Kidney (tissue), 14 donors: ENCODE data around the gene MDH1. TPM values are rescaled to one million over a fixed set of nuclear protein-coding genes. Genes with fewer than 3 reads are reported as not detected.

ENCODE experiments used
- DNase-seq, 5 donors: peaks; one replicate each; pipeline ENCODE4 v3.0.0-alpha.2; 2013 to 2020
- FAIRE-seq: peaks from 2 replicates; lab custom pipeline; 2012; peaks lifted over from hg19 to GRCh38; lab: Jason Lieb, UNC
- H3K27ac ChIP-seq, 2 donors: one replicate each; pipeline ENCODE4 v1.7.0; 2013; ENCODE audit warnings: low read depth in 2 of 2, low read length in 2 of 2, inconsistent platforms in 1 of 2
- H3K27me3 ChIP-seq: one replicate; pipeline ENCODE4 v1.7.1; 2013; ENCODE audit warnings: low read length, inconsistent platforms; ENCODE audit not compliant: control insufficient read depth, insufficient read depth
- H3K36me3 ChIP-seq, 3 donors: one replicate each; pipeline versions ENCODE4 v1.7.0 to v1.7.1; 2013; ENCODE audit warnings: low read length in 3 of 3, control low read depth in 1 of 3, inconsistent platforms in 1 of 3; ENCODE audit not compliant: insufficient read depth in 3 of 3, control insufficient read depth in 2 of 3
- H3K4me1 ChIP-seq, 3 donors: one replicate each; pipeline versions ENCODE4 v1.7.0 to v1.7.1; 2013; ENCODE audit warnings: low read length in 3 of 3, inconsistent platforms in 1 of 3, low read depth in 1 of 3; ENCODE audit not compliant: control insufficient read depth in 2 of 3, insufficient read depth in 2 of 3
- H3K4me3 ChIP-seq, 3 donors: one replicate each; pipeline versions ENCODE4 v1.7.0 to v1.8.1; 2013; ENCODE audit warnings: low read length in 3 of 3, control low read depth in 1 of 3, inconsistent platforms in 1 of 3
- H3K9ac ChIP-seq, 3 donors: one replicate each; pipeline versions ENCODE4 v1.7.0 to v1.7.1; 2013; ENCODE audit warnings: low read length in 3 of 3, control low read depth in 1 of 3, inconsistent platforms in 1 of 3
- H3K9me3 ChIP-seq, 3 donors: one replicate each; pipeline versions ENCODE4 v1.7.0 to v1.7.1; 2013; ENCODE audit warnings: low read length in 3 of 3, control low read depth in 1 of 3, inconsistent platforms in 1 of 3; ENCODE audit not compliant: control insufficient read depth in 2 of 3, insufficient read depth in 1 of 3
- intact Hi-C: fragments of 100-400 bp; cut with DNase I; formaldehyde crosslinking; loops from one replicate; pipeline ENCODE4 v1.11.1; 2022
- polyA plus RNA-seq: library from polyadenylated mRNA; stranded (reverse); fragments of 350-450 nt; fragmentation: Illumina TruSeq; extraction: RNeasy Lipid Tissue Mini Kit (QIAGEN cat#74804); gene quantifications from one replicate; pipeline ENCODE4 v1.2.3, GENCODE V29; 2014; ENCODE audit warnings: low read depth, low replicate concordance; ENCODE audit not compliant: insufficient read depth
- total RNA-seq: library from RNA; stranded (reverse); fragmentation: NEBNext Ultra II Directional; extraction: Animal tissue kit (Norgen Biotek cat#: 25700); gene quantifications from one replicate; pipeline ENCODE4 v1.2.1, GENCODE V29; 2021
- TF ChIP-seq, protein P1 (sequence below): IDR thresholded peaks from 3 replicates; pipeline ENCODE4 v1.5.1; 2012; ENCODE audit warnings: mild to moderate bottlenecking, moderate library complexity, borderline replicate concordance; ENCODE audit not compliant: insufficient read depth; ENCODE audit errors: extremely low read depth
- donor health status: control.
- donor health status: control.
- donor health status: control.
- donor health status: control.
- donor health status: control.
- donor health status: DM: yes; HTN: yes; CAD: no.
- donor health status: Normal renal cell carcinoma (clear cell type).

MDH1 gene
- total and polyA plus RNA-seq, 2 donors from 2014 or later: 147 to 748 TPM

DNA sequence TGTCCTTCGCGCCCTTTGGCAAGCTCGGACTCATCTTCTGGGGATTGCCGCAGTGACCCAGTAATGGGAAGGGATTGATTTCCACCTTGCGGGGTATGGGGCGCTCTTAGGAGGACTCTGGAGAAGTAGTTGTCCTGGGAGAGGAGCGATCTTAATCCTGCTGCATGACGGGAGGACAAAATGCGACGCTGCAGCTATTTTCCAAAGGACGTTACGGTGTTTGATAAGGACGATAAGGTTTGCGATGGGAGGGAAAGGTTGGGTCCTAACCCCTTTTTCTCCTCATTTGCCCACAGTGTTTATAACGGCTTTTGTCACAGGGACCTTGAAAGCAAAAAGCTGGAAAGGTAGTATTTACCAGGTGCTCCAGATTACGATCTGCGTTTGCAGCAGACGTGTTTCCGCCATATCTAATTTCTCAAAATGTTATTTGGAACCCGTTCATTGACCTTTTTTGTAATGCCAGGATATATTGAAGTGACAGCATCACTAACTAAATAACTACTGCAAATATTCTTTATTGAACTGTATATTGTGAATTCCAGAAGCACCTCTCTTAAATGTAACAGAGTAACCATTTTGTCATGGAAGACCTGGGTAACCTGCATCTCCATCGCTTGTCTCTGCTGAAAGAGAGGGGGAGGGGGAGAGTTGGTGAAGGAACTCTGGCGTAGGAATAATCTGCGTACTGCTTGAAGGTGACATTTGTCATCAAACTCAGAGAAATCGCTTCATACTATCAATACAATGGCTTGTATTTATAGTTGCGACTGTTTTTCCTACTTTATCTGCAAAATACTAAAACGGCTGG lies 590 bp downstream of the MDH1 start:
- FAIRE-seq (no peak), DNase-seq (peak in 2 of 5 donors; percentile 35)
- peak overlapping the region; percentile 81 to 97 for H3K27ac ChIP-seq
- peak overlapping the region; percentile 66 to 91 (median 67) for H3K9ac ChIP-seq
- H3K4me3 ChIP-seq: peak overlapping the region; percentile 95 to 98 (median 97)
- peaks cover 0 to 4% (median 2%) of the 10 kb centered on the region in 3 donors for H3K36me3 ChIP-seq
- peaks cover 3 to 17% (median 14%) of the 10 kb centered on the region in 3 donors for H3K4me1 ChIP-seq
- no peaks in the 10 kb centered on the region for H3K27me3 ChIP-seq
- intact Hi-C loops: no loop called here
- H3K9me3 ChIP-seq: no peaks in the 10 kb centered on the region
- TF ChIP-seq, protein P1, sequence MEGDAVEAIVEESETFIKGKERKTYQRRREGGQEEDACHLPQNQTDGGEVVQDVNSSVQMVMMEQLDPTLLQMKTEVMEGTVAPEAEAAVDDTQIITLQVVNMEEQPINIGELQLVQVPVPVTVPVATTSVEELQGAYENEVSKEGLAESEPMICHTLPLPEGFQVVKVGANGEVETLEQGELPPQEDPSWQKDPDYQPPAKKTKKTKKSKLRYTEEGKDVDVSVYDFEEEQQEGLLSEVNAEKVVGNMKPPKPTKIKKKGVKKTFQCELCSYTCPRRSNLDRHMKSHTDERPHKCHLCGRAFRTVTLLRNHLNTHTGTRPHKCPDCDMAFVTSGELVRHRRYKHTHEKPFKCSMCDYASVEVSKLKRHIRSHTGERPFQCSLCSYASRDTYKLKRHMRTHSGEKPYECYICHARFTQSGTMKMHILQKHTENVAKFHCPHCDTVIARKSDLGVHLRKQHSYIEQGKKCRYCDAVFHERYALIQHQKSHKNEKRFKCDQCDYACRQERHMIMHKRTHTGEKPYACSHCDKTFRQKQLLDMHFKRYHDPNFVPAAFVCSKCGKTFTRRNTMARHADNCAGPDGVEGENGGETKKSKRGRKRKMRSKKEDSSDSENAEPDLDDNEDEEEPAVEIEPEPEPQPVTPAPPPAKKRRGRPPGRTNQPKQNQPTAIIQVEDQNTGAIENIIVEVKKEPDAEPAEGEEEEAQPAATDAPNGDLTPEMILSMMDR: no peak

DNA sequence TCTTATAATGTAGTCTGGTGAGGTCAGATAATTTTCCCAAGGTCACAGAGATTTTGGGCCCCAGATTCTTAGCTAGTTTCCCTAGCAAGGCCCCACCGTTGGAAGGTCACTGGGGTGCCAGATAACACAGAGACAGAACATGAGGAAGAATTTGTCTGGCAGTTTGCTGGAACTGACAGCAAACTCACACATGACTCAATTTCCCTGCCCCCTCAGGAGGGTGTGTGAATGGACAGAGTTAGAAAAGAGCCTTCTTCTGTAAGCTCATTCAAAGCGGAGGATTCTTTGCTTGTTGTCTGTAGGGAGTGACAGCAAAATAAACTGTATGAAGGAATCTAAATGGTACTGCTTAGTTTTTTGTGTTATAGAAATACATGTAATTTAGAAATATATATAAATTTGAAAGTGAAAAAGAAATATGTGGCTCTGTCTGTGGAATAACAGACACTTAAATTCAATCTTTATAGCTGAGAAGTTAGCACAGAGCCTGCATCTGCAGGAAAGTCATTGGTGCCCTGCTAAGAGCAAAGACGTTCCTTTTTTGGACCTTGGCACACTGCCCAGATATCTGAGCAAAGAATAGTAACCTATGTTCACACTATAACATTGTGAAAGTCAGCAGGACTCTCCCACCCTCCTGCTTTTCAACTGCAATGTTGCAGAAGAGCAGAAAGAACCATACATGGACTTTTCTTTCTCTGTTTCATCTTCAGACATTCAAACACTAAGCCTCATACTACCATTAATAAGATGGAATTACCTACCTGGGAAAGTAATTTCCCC lies 2.1 kb downstream of the MDH1 start:
- FAIRE-seq (no peak), DNase-seq (peak in 2 of 5 donors; percentile 13 to 26)
- no peaks in the 10 kb centered on the region for H3K27me3 ChIP-seq
- no peak overlapping the region for H3K9ac ChIP-seq
- H3K4me1 ChIP-seq: peaks cover 3 to 26% (median 14%) of the 10 kb centered on the region in 3 donors
- no peak overlapping the region for H3K27ac ChIP-seq
- TF ChIP-seq, protein P1: no peak
- peak overlapping the region in 1 of 3 donors; percentile 97 for H3K4me3 ChIP-seq
- no peaks in the 10 kb centered on the region for H3K9me3 ChIP-seq
- intact Hi-C loops: no loop called here
- H3K36me3 ChIP-seq: peaks cover 0 to 15% (median 4%) of the 10 kb centered on the region in 3 donors

DNA sequence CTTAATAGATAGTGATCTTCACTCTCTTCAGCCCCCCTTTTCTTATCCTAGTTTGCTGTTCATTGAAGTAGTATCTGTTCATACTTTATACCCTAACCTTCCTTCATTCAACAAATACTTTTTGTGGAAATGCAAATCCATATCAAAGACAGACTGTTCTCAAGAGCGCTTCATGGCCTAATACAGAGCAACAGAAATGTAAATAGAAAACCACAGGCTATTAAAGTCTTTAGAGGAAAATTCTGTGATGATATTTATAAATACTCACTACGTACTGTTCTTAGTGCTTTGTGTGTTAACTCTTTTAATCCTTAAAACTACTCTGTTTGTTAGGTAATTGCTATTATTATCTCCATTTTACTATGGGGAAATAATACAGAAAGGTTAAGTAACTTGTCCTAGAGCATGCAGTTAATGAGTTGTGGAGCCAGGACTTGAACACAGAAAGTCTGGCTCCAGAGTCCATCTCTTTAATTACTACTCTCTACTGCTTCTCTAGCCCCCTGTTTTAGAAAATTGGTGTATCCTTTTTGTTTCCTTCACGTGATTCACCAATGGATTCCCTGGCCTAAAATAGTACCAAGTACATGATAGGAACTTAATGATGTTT lies 2.9 kb downstream of the MDH1 start:
- Histone ChIP-seq H3K4me3 (no peak overlapping the region), H3K27me3 (no peaks in the 10 kb centered on the region), H3K4me1 (peaks cover 3 to 23% (median 14%) of the 10 kb centered on the region in 3 donors), H3K9ac (no peak overlapping the region), H3K27ac (no peak overlapping the region), H3K36me3 (peaks cover 0 to 16% (median 4%) of the 10 kb centered on the region in 3 donors), H3K9me3 (no peaks in the 10 kb centered on the region)
- FAIRE-seq (no peak), DNase-seq (no peak)
- TF ChIP-seq, protein P1: no peak
- intact Hi-C loops: no loop called here
